D721Med (cell line): ENCODE data around the gene RAB21.

Experiments
- DNase-seq: peaks from one replicate; pipeline ENCODE4 v3.0.0; 2011; ENCODE audit warnings: low spot score; ENCODE audit not compliant: insufficient read length
- FAIRE-seq: peaks from 2 replicates; lab custom pipeline; 2011; peaks lifted over from hg19 to GRCh38; lab: Jason Lieb, UNC
- CTCF ChIP-seq: IDR thresholded peaks from 2 replicates; pipeline ENCODE4 v1.5.1; 2012; ENCODE audit warnings: mild to moderate bottlenecking, control low read depth; ENCODE audit not compliant: insufficient read depth; ENCODE audit errors: missing control alignments

Gene RAB21

GRCh38 chr12:71754461-71755145, at the start of gene RAB21:
TSS of gene RAB21 (plus strand) at chr12:71754863. CDS start at chr12:71755130, 267 bp downstream.
- peak; percentile 86 for DNase-seq
- FAIRE-seq: no peak
- peak; percentile 1 for TF ChIP-seq CTCF

DNA sequence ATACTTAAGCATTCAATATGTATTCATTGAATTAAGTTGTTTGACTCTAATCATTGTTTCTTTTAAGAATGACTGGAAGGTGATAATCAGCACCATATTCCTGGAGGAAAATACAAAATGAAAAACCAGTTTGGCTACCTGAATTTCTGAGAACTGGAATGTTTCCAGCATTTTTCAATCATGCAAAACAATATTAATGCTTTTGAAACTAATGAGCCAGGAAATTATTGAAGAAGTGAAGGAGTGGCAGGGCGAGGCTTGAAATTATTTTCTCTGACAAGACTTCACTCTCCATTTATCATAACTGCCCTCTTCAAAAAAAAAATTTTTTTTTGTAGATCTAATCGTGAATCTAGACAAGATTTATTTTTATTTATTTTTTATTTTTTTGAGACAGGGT, 49.7 kb upstream of the RAB21 start:
- no peak for FAIRE-seq
- no peak for DNase-seq
- no peak for TF ChIP-seq CTCF

- TF ChIP-seq CTCF: no peak
- no peak for DNase-seq
- FAIRE-seq: no peak
Observed at GRCh38 chr12:71708658-71709057, 46.0 kb upstream of the RAB21 start.

GRCh38 chr12:71710276-71711125, 44.2 kb upstream of the RAB21 start:
- DNase-seq: no peak
- TF ChIP-seq CTCF: no peak
- FAIRE-seq: no peak

- no peak for TF ChIP-seq CTCF
- DNase-seq (no peak), FAIRE-seq (no peak)
Observed at GRCh38 chr12:71718611-71719010, 36.1 kb upstream of the RAB21 start.

- FAIRE-seq (no peak), DNase-seq (no peak)
- no peak for TF ChIP-seq CTCF
Observed at GRCh38 chr12:71719647-71720370, 34.9 kb upstream of the RAB21 start.
